Measurements from ENCODE around the gene ARFGEF2.

Gene ARFGEF2

DNA sequence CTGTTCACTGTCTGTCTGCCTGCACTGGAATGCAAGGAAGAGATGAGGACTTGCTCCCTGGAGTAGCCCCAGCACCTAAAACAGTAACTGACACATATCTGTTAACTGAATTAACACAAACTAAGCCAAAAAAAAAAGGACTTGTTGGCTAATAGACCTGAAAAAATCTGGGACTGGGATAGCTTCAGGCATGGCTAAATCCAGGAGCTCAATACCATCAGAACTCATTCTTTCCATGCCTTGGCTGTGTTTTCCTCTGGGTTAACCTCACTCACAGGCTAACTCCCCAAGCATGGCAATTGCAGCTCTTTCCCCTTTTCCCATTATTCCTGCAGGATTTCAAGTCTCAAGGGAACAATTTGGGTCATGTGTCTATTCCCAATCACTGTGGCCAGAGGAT lies 21.6 kb upstream of the ARFGEF2 start:
- DNase-seq, result no peak

DNA sequence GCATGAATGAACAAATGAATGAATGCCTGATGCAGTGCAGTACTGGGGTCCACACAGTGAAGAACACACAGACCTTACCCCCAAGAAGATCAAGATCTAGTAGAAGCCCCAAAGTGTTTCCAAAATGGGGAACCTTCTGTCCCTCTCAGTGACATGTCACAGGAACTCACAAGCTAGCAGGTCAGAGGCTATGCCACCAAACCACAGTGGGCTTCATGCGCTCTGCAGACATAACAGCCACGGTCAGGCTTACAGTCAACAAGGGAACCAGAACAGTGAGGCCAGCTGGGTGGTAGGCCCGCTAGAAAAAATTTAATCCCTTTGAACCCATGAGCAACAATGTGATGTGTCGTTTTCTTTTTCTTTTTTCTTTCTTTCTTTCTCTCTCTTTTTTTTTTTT lies 20.2 kb upstream of the ARFGEF2 start:
- DNase-seq, result no peak

DNA sequence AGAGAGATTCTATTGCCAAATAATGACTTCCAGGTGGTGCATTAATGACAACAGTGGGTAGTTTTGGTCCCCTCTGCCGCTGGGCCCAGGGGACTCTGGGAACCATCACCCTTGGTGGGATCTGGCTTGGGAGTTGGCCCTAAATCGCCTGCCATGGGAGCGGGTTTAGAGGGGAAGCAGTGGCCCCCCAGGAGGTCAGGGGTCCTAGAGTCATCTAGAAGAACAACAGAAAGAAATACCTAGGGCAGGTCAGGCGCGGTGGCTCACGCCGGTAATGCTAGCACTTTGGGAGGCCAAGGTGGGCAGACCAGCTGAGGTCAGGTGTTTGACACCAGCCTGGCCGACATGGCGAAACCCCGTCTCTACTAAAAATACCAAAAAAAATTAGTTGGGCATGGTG lies 17.8 kb upstream of the ARFGEF2 start:
- no peak for DNase-seq

DNA sequence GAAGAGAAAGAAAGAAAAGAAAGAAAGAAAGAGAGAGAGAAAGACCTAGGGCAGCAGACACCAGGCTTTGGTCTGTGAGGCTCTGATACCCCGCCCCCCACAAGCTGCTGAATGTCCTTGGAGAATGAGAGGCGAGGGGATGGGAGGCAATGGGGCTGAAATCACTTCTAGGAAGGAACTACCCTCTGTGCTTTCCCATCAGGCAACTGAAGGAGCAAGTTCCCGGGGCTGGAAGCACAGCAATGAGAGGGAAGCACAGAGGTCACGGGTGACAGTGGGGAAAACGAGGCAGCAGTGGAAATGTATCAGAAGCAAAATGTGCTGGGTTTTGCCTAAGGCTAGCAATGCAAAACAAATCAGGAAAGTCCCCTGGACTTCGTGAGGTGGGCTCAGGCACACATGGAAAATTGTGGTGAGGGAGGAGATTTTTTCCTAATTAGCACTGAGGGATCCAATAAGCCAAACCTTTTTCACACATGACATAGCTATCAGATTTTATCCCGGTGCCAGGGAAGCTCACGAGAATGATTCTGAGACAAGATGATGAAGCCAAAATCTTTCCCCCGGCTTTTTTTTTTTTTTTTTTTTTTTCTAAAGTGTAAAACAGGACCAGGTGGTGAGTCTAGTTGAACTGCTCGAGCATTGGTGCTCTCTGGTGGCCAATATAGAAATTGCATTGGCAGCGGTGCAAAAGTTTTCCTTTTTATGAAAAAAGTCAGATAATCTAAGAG lies 16.8 kb upstream of the ARFGEF2 start:
- DNase-seq, result peak; percentile 55

DNA sequence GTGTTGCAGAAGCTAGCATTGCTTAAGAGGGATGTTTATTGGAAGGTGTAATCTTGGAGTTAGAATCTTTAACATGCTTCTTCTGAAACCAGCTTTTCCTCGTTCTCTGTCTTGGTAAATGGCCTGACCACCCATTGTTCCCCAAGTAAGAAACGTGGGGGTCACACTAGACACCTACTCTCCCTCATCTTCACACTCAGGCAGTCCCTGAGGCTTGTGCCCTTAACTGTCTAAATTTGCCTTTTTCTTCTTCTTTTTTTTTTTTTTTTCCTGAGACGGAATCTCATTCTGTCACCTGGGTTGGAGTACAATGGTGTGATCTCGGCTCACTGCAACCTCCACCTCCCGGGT lies 16.2 kb upstream of the ARFGEF2 start:
- DNase-seq, result no peak

DNA sequence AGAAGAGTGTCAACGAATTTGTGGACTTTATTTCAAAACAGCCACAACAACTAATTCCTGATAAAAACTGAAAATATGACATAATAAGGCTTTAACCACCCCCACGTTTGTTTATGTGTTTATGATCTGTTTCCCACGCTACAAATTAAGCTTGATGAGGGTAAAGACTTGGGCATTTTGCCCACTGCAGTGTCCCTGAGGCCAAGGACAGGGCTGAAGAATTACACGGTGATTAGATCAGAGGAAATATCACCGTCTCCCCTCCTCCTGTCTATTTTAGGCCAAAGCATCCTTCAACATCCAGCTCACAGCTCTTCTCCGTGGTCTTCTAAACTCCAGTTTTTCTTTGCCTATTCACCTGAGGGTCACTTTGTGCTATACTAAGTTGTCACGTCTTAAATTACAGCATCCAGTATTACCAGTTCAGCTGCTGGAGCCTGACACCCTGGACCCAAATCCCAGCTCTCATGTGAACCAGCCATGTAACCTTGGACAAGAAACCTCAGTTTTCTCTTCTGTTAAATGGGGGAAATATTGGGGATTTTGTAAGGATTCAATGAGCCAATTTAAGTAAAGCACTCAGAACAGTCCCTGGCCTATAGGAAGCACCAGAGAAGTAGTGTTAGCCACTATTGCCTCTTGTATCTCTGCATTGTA lies 15.2 kb upstream of the ARFGEF2 start:
- DNase-seq, result no peak

DNA sequence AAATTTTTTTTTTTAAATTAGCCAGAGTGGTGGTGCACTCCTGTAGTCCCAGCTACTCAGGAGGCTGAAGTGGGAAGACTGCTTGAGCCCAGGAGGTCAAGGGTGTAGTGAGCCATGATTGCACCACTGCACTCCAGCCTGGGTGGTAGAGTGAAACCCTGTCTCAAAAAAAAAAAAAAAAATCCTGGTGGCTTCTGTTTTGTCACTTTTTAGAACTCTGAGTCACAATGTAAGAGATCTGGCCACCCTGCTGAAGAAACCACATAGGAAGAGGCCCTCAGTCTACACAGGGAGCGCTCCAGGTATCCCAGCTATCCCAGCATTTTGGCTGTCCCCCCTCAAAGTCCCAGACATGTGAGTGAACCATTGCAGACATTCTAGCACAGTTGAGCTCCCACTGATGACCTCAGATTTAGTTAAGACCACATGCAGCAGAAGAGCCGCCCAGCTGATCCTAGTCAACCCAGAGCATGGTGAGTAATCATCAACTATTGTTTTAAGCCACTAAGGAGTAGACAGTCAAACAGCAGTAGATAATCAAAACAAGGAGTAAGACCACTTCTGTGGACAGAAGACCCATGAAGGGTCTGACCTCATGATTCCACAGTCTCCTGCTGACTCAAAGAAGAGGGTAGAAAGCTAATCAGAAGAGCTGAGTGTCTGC lies 12.7 kb upstream of the ARFGEF2 start:
- no peak for DNase-seq

DNA sequence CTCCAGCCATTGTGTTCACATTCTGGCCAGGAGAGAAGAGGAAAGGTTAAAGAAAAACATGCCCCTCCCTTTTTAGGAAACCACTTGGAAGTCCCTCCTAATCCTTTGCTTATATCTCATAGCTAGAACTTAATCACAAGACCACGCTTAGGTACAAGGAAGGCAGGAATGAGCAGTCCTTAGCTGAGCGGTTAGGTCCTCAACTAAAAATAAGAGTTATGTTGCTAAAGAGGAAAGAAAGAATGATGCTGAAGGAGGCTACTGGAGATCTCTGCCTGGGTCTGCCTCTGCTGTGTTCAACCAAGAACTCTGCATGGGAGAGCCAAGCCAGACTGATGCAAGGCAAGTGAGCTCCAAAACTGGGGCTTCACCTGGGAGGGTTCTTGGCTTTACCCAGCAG lies 11.6 kb upstream of the ARFGEF2 start:
- no peak for DNase-seq

DNA sequence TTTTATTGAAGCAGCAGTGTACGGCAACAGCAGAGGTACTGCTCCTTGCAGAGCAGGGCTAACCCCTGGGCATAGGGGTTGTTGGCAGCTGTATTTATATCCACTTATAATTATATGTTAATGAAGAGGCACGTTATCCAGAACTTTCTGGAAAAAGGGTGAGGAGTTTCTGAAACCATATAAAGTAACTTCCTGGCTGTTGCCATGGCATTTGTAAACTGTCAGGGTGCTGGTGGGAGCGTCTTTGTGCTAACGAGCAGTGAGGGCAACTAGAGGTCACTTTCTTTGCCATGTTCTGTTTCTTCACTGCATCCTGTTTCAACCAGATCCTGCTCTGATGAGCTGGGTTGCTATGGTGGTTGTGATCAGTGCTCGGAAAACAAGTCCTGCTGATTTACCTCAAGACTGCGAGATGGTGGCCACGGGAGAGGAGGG lies 11.1 kb upstream of the ARFGEF2 start:
- DNase-seq, result no peak

DNA sequence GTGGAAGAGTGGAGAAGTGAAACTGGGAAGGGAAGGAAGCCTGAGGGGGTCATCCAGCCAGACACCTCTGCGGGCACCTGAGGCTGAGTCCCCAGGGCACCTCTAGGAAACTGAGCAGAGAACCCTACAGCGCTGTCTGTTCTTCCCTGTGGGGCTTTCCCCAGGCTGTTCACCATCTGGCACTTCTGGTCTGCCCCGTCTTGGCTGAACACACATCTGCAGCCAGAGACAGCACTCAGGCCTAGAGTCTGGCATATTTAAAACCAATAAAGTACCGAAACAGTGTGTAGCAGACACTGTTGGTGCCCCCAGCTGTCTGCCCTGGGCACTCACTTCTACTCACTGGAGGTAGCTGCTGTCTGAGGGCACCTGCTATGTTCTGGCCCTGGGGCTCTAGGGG lies 9.4 kb upstream of the ARFGEF2 start:
- no peak for DNase-seq

DNA sequence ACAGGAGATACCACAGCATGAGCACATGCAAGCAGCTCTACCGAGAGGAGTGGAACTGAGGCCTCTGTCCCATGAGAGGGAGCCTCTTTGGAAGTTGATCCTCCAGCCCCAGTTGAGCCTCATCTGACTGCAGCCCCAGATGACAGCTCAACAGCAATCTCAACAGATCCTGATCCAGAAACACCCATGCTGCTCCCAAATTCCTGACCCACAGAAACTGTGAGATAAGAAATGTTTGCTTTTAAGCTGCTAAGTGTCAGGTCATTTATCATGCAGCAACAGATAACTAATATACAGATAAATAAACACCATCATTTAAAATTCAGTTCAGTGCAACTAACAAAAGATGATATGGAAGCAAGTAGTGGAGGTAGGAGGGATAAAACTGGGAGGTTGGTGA lies 4.8 kb upstream of the ARFGEF2 start:
- no peak for DNase-seq

DNA sequence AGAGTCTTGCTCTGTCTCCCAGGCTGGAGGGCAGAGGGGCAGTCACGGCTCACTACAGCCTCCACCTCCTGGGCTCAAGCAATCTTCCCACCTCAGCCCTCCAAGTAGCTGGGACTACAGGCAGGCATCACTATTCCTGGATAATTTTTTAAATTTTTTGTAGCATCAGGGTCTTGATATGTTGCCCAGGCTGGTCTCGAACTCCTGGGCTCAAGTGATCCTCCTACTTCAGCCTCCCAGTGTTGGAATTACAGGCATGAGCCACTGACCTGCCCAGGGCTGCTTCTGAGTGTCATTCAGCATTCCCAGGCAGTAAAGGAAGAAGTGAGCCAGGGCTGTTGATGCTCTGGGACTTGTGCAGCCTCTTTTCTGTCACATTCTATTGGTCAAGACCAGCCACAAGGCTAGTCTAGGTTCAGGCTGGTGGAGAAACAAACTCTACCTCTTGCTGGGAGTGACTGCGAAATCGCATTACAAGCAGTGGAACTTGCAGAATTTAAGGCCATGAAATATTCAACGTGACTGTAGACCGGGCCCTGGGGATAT lies 2.1 kb upstream of the ARFGEF2 start:
- DNase-seq, result no peak

DNA sequence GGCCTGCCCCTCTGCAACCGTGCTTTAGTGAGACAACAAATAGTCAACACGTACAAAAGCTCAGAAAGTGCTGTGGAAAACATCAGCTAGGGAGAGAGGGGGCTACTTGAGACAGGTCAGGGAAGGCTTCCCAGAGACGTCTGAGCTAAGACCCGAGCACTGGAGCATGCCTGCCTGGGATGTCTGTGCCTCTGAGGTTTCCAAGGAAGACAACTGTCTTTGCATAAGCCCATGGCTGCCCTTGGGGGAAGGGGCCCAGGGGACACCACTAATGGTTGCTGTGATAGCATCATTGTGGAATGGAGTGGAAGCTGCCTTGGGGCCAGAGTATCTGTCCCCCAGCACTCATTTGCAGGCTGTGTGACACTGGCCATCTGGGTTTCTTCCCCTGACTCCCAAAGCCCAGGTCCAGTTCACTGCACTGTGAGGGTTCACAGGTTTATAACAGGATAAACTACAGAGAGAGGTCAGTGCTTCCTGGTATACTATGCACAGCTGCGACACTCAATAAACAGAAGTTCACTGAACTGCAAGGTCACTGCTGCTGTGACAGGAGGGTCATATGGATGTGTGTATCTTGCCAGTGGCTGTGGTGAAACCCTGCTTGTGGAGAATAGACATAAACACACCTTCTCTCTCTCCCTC lies 1.5 kb upstream of the ARFGEF2 start:
- DNase-seq, result no peak

DNA sequence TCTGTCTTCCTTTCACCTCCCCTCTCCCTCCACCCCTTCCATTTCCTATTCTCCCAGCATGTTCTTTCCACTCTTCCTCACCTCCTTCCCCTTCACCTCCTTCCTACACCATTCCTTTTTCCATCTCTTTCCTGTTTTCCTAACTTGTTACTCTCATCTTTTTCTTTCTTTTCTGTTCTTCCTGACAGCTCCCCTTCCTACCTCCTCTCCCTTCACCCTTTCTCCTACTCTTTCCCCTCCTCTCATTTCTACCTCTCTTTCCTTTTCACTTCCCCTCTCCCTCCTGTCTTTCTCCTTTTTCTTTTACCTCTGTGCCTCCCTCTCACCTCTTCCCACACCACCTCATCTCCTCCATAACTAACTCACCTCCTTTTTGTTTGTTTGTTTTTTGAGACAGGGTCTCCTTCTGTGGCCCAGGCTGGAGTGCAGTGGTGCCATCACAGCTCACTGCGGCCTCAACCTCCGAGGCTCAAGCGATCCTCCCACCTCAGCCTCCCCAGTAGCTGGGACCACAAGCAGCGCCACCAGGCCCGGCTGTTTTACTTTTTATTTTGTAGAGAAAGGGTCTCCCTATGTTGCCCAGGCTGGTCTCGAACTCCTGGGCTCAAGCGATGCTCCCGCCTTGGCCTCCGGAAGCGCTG lies 864 bp upstream of the ARFGEF2 start:
- no peak for DNase-seq

DNA sequence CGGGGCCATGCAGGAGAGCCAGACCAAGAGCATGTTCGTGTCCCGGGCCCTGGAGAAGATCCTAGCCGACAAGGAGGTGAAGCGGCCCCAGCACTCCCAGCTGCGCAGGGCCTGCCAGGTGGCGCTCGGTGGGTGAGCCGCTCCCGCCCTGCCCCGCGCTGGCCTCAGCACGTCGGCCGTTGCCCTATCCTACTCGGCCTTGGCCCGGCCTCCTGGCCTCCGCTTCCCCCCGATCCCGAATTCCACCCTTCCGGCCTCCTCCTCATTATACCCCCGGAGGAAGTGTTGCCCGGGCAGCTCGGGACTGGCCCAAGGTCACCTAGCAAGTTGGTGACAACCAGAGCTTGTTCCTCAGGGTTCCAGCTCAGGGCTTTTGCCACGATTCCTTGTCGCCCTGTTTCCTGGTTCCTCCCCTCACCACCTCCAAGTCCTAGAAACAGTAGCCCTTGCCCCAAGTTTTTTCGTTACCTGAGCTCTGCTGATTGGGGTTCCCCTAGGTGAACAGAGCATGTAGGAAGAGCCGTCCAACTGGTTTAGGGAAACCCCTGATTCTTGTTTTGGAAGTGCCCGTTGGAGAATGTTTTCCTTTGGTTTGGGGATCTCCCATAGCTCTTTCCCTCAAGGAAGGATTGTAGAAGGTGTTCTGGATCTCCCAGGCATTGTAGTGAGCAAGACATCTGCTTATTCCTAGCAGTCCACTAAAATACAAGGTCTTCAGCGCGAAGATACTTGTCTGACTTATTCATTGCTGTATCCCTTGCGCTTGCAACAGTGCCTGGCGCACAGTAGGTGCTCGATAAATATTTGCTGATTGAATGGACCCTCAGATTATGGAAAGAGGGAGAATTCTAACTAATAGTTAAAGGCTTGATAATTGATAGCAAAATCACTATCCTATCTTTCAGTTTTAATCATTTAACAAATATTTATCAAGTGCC lies 641 bp downstream of the ARFGEF2 start:
- DNase-seq, result no peak

DNA sequence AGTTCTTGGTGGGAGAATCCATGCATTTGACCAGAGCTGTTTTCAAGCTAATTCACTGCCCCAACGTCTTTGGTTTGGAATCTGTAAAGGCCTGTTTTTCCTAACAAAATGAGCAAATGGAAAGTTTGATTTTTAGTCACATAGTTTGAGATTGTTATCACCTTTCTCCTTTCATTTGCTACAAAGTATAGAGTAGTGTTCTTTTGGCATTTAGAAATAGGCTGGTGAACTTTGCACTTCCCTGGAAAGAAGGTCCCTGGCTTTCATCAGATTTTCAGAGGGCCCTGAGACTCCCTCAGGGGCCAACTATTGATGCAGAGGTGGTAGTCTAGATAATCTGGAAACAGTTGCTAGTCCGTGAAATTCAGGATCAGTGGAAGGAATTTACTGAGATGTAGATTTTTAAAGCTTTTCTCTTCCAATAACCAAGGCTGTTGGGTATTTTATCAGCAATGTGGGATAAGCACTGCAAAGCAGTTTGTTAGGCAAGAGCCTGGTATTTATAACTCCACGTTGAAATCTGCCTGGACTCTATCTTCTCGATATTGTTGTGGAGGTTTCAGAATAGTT lies 1.7 kb downstream of the ARFGEF2 start:
- DNase-seq, result no peak

DNA sequence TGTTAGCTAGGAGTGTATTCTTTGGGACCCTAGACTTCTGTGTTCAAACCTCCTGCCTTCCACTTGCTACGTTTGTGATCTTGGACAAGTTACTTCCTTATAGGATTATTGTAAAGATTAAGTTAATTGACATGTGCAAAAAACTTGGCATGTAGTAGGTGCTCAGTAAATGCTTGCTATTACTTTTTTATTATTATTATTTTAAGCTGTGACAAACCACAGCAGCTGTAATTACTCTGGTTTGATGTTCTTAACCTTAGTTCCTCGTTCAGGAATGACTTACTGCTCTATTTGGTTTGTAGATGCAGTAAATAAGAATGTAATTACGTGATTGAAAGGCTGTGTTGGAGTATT lies 3.2 kb downstream of the ARFGEF2 start:
- no peak for DNase-seq

DNA sequence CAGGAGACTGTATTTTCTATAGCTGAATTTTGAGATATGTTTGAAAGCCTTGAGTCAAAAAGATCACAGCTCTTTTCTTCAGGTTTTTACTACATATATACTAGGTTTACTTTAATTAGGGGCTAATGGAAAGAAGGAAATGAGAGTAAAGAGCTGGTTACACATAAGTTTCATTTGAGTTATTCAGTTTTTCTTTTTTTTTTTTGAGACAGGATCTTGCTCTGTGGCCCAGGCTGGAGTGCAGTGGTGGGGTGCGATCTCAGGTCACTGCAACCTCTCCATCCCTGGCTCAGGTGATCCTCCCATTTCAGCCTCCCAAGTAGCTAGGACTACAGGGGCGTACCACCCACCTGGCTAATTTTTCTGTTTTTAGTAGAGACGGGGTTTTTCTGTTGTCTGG lies 4.8 kb downstream of the ARFGEF2 start:
- no peak for DNase-seq

DNA sequence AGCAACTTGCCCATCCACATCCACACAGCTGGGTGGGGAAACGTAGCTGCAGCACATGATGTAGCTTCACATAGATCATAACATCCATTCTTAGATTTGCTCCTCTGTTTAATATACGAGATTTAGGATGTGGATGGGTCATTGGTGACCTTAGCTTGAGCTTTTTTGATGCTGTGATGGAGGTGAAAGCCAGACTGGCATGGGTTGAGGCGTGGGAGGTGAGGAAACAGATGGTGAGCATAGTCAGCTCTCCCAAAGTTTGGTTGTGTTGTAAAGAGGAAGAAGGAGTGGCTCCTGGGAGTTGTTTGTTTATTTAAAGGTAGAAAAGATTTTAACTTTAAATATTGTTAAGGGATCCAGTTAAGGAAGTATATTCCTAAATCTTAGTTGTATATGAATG lies 5.3 kb downstream of the ARFGEF2 start:
- DNase-seq, result no peak

DNA sequence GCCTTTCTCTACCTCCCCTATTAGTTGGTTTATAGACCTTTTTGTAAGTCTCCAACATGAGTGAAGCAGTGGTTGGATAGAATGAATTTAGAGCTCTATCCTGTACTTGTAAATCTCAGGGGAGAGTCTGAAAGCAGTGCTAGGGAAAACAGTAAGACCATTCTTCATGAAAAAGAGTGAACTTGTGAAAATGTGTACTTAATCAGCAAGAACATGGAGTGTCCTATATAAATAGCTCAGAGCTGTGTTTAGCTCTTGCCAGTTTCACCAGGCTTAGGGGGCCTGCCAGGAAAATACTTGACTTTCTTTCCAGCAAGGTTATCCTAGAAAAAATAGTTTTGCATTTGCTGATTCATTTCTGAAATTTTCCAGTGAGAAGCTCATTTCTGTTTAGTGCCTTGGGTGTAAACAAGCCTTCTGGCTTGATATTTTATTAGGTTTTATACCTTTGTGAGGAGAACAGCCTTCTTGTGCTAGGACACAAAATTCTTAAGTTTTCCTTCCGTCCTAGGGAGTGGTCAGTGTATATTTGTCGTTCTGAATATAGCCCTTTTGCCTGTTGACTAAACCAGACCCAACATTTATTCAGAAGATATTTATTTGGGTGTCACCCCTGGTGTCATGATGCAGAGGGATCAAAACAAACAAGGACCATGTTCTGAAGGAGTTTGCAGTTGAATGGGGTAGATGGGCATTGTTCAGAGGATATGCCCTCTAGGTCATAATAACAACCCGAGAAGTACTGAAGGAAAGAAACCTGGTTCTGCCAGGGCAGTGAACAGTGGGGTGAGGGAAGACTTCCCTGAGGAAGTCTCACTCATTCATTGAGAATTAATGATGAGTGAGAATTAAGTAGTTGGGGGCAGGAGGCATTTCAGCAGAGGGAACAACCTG lies 7.6 kb downstream of the ARFGEF2 start:
- DNase-seq, result no peak

DNA sequence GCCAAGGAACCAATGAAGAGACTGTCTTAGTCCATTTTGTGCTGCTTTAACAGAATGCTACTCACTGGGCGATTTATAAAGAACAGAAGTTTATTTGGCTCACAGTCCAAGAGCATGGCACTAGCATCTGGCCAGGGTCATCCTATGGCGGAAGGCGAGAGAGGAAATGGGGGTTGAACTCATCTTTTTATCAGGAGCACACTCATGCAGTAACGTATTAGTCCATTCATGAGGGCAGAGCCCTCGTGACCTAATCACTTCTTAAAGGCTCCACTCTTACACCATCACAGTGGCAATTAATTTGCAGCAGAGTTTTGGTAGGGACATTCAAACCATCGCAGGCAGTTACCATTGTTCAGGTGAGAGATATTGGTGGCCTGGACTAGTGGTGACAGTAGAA lies 8.5 kb downstream of the ARFGEF2 start:
- DNase-seq, result no peak

Measured in NCI-H1105 treated with DMSO at 0.1 percent for 48 hours (cell line).